K562 (cell line): Measurements from ENCODE around the gene SLC6A8. TPM values are rescaled to one million over a fixed set of nuclear protein-coding genes. Genes with fewer than 3 reads are reported as not detected.

Experiments used
- ATAC-seq: fragments of 200-7000 bp; cut with Tn5 transposase; 3 replicates; pipeline ENCODE4 v1.9.1; 2020; ENCODE audit warnings: moderate library complexity
- BruUV-seq: library from RNA; stranded (reverse); fragments of 400-500 nt; replicated peaks from 2 replicates; lab custom pipeline; 2021; lab: Mats Ljungman, UMichigan
- CTCF ChIA-PET: fragments of 300-600 bp; formaldehyde crosslinking; extraction: SDS; loops from one replicate; lab custom pipeline; 2021; ENCODE audit warnings: low intra/inter-chr PET ratio; lab: Yijun Ruan, JAX
- POLR2A ChIA-PET: fragments of 300-600, 350-650 bp; sonication (Branson Sonifier 250); formaldehyde crosslinking; extraction: SDS; loops from one replicate; lab custom pipeline; 2021; ENCODE audit warnings: antibody characterized with exemption, inconsistent platforms; lab: Yijun Ruan, JAX
- DNase-seq, 4 experiments: peaks; one replicate each; pipeline versions ENCODE4 v3.0.0 to v3.0.0-alpha.2; 2011 to 2018; ENCODE audit warnings: low spot score in 3 of 4, mixed read lengths in 3 of 4; ENCODE audit errors: extremely low read depth in 1 of 4
- FAIRE-seq: peaks from 2 replicates; lab custom pipeline; 2011; peaks lifted over from hg19 to GRCh38; lab: Jason Lieb, UNC
- H2AFZ ChIP-seq: 2 replicates; pipeline ENCODE4 v1.6.0; 2011; ENCODE audit warnings: low read depth, low read length, control low read depth, inconsistent platforms
- H3K27ac ChIP-seq: fragments of 200-600 bp; 3 replicates; pipeline ENCODE4 v1.8.0; 2011; ENCODE audit warnings: low read depth, mild to moderate bottlenecking, control low read depth, inconsistent platforms, low read length, moderate library complexity, mixed read lengths; ENCODE audit errors: extremely low read depth
- H3K27me3 ChIP-seq, 2 experiments: fragments of 300-600 bp in 1 of 2; 2 replicates in 1 of 2; 3 replicates in 1 of 2; pipeline versions ENCODE4 v1.6.0 to v1.8.0; 2011; ENCODE audit warnings: inconsistent platforms in 2 of 2, low read length in 2 of 2, mild to moderate bottlenecking in 1 of 2, mixed read lengths in 1 of 2, moderate library complexity in 1 of 2; ENCODE audit not compliant: control insufficient read depth in 2 of 2, insufficient read depth in 2 of 2
- H3K36me3 ChIP-seq: fragments of 300-600 bp; 3 replicates; pipeline ENCODE4 v1.8.0; 2011; ENCODE audit warnings: mild to moderate bottlenecking, low read length, inconsistent platforms; ENCODE audit not compliant: control insufficient read depth, insufficient read depth
- H3K4me1 ChIP-seq, 2 experiments: fragments of 200-600 bp in 1 of 2; replicated peaks in 1 of 2; 2 replicates in 1 of 2; 3 replicates in 1 of 2; pipeline versions ENCODE4 v1.5.1 to v1.8.0; 2011; ENCODE audit warnings: inconsistent platforms in 2 of 2, low read length in 2 of 2, mild to moderate bottlenecking in 1 of 2, mixed read lengths in 1 of 2, moderate library complexity in 1 of 2; ENCODE audit not compliant: control insufficient read depth in 2 of 2, insufficient read depth in 2 of 2
- H3K4me2 ChIP-seq: 2 replicates; pipeline ENCODE4 v1.6.1; 2011; ENCODE audit warnings: low read length, control low read depth, inconsistent platforms, mixed read lengths; ENCODE audit not compliant: insufficient read depth
- H3K4me3 ChIP-seq: fragments of 200-600 bp; sonication (generic), shearing (Covaris generic); 2 replicates; pipeline ENCODE4 v1.5.1; 2016; ENCODE audit warnings: control low read depth, inconsistent platforms
- H3K79me2 ChIP-seq: fragments of 200-600 bp; 3 replicates; pipeline ENCODE4 v1.8.0; 2011; ENCODE audit warnings: low read length, inconsistent platforms; ENCODE audit not compliant: control insufficient read depth, insufficient read depth
- H3K9ac ChIP-seq, 2 experiments: 2 replicates each; pipeline versions ENCODE4 v1.6.0 to v1.6.1; 2011; ENCODE audit warnings: low read depth in 2 of 2, low read length in 2 of 2, control low read depth in 1 of 2, inconsistent platforms in 1 of 2, mild to moderate bottlenecking in 1 of 2, mixed read lengths in 1 of 2; ENCODE audit not compliant: insufficient read depth in 1 of 2
- H3K9me1 ChIP-seq: one replicate; pipeline ENCODE4 v1.6.0; 2011; ENCODE audit warnings: inconsistent platforms, mild to moderate bottlenecking, low read length, moderate library complexity; ENCODE audit not compliant: control insufficient read depth, insufficient read depth
- H3K9me3 ChIP-seq: replicated peaks from 2 replicates; pipeline ENCODE4 v1.5.1; 2011; ENCODE audit warnings: low read depth, low read length, inconsistent platforms; ENCODE audit not compliant: control insufficient read depth, insufficient read depth
- H4K20me1 ChIP-seq: replicated peaks from 2 replicates; pipeline ENCODE4 v1.6.1; 2011; ENCODE audit warnings: low read length, inconsistent platforms, mixed read lengths; ENCODE audit not compliant: control insufficient read depth, insufficient read depth
- BHLHE40 ChIP-seq: IDR thresholded peaks from 2 replicates; pipeline ENCODE4 v1.6.1; 2011; ENCODE audit warnings: low read length, improper control_type of control experiment
- CEBPZ ChIP-seq: fragments of 150-350 bp; IDR thresholded peaks from 2 replicates; pipeline ENCODE4 v1.6.1; 2014; ENCODE audit warnings: low read depth, mild to moderate bottlenecking, low read length, borderline replicate concordance
- DPF2 ChIP-seq: fragments of 450-650 bp; IDR thresholded peaks from 2 replicates; pipeline ENCODE4 v1.6.1; 2016
- ILF3 ChIP-seq: fragments of 450-650 bp; IDR thresholded peaks from 2 replicates; pipeline ENCODE4 v1.6.1; 2018; ENCODE audit warnings: antibody characterized with exemption, mild to moderate bottlenecking, moderate library complexity, borderline replicate concordance
- MNT ChIP-seq, 2 experiments: fragments of 450-650 bp; conservative IDR thresholded peaks; 2 replicates each; pipeline ENCODE4 v1.6.1; 2017; ENCODE audit warnings: mild to moderate bottlenecking in 2 of 2, moderate library complexity in 2 of 2
- PRDM10 ChIP-seq: fragments of 450-650 bp; IDR thresholded peaks from 2 replicates; pipeline ENCODE4 v1.6.1; 2018; ENCODE audit not compliant: partially characterized antibody
- SIX5 ChIP-seq, 2 experiments: IDR thresholded peaks; 2 replicates each; pipeline ENCODE4 v1.6.1; 2011; ENCODE audit warnings: low read length in 2 of 2, borderline replicate concordance in 1 of 2, low read depth in 1 of 2, mild to moderate bottlenecking in 1 of 2, moderate library complexity in 1 of 2; ENCODE audit not compliant: insufficient read depth in 1 of 2
- U2AF2 ChIP-seq: fragments of 200-400 bp; formaldehyde crosslinking; optimal IDR thresholded peaks from 2 replicates; pipeline ENCODE3; 2017; ENCODE audit warnings: low read depth, mild to moderate bottlenecking, low read length
- ZNF347 ChIP-seq: fragments of 450-650 bp; formaldehyde crosslinking; IDR thresholded peaks from 2 replicates; pipeline ENCODE4 v1.4.0; 2020; ENCODE audit warnings: low read depth, mild to moderate bottlenecking, moderate library complexity
- WGBS: fragments of 100-300 bp; shearing (Covaris generic); methylation state at CpG from one replicate; pipeline ENCODE4 v1.1.6; 2016; ENCODE audit warnings: low coverage, mixed read lengths; ENCODE audit not compliant: insufficient coverage; ENCODE audit errors: missing lambda C conversion rate; 5-methylcytosine and 5-hydroxymethylcytosine counted together
- in situ Hi-C: fragments of 300-500 bp; cut with MboI; formaldehyde crosslinking; loops from 4 replicates; pipeline ENCODE4 v1.15.0; 2018; ENCODE audit warnings: inconsistent platforms, mixed read lengths
- intact Hi-C: fragments of 100-400 bp; cut with micrococcal nuclease; formaldehyde crosslinking; loops from 2 replicates; pipeline ENCODE4 v1.14.2; 2022
- polyA plus RNA-seq, 8 experiments: library from polyadenylated mRNA; depleted of rRNA in 4 of 8; stranded (reverse) in 5 of 8; unstranded in 3 of 8; fragments of >200 nt; fragmentation: Nextera tagmentation in 2 of 8; fragmentation: Illumina TruSeq in 1 of 8; extraction: Ambion mirVana in 2 of 8; extraction: Trizol in 1 of 8; gene quantifications; 2 replicates each; pipeline versions ENCODE4 v1.2.1 to v1.2.3, GENCODE V29; 2011 to 2014; ENCODE audit warnings: inconsistent platforms in 1 of 8, missing spikeins in 1 of 8
- total RNA-seq, 7 experiments: library from RNA; depleted of rRNA in 6 of 7; stranded (reverse); fragments of >200 nt in 6 of 7; fragmentation: Illumina TruSeq in 2 of 7; extraction: Trizol in 2 of 7; gene quantifications; 2 replicates each; pipeline versions ENCODE4 v1.2.1 to v1.2.3, GENCODE V29; 2011 to 2021; ENCODE audit warnings: low replicate concordance in 1 of 7

SLC6A8 gene
- total and polyA plus RNA-seq, 9 of the 15 experiments (the other 6 are each of a cell fraction or from before 2014, with no cell fraction given), result 0.68 to 144 (median 34.3) TPM

- 62% methylated on average over 10 of the region's 53 CpGs for WGBS
- TF ChIP-seq ZNF347 (CRISPR knock-in tag) (no peak), PRDM10 (no peak), MNT (conservative IDR thresholded peaks at IDR 0.05) (0 out of 4 replicates have a peak, but pooled peaks of 1 of the 2 experiments have one; percentile 25), SIX5 (IDR thresholded peaks at IDR 0.05; ENCODE audit: borderline replicate concordance in 1 of 2, insufficient read depth in 1 of 2, low read depth in 1 of 2, low read length in 2 of 2) (no peak), BHLHE40 (0 out of 2 replicates have a peak, but pooled peaks have one; percentile 28), CEBPZ (no peak), U2AF2 (no peak), ILF3 (no peak), DPF2 (peak; percentile 20; the same call in 1 of the 2 replicates)
Measured at GRCh38 chrX:153672531-153673427, 14.9 kb upstream of the SLC6A8 start.

More at GRCh38 chrX:153672531-153673427, 14.9 kb upstream of the SLC6A8 start:
- no peaks in the 10 kb centered on the region; the same call in 2 of the 3 replicates for H3K79me2 ChIP-seq
- H3K27me3 ChIP-seq, result no peaks in the 10 kb centered on the region
- intact Hi-C loops (no loop called here), in situ Hi-C loops (no loop called here)
- ChIA-PET CTCF (no interaction called here), POLR2A (no interaction called here)
- no peaks in the 10 kb centered on the region for H3K9me3 ChIP-seq
- H3K4me3 ChIP-seq, result no peak overlapping the region; the same call in 1 of the 2 replicates
- FAIRE-seq (peak; percentile 6), ATAC-seq (peak; percentile 27), DNase-seq (peak; percentile 38 to 72 (median 58))
- H3K36me3 ChIP-seq, result no peaks in the 10 kb centered on the region
- H3K4me1 ChIP-seq, result peaks cover 28 to 60% of the 10 kb centered on the region in 2 experiments
- no peaks in the 10 kb centered on the region for H3K9me1 ChIP-seq
- no peaks in the 10 kb centered on the region for H4K20me1 ChIP-seq
- H3K4me2 ChIP-seq, result peak overlapping the region; percentile 69
- peak overlapping the region in 1 of 2 experiments; percentile 68; a peak in 1 of 4 replicates for H3K9ac ChIP-seq
- peak overlapping the region; percentile 66 for H2AFZ ChIP-seq
- BruUV-seq, result no TSS peak
- peak overlapping the region; percentile 19; the same call in 1 of the 3 replicates for H3K27ac ChIP-seq
